Caco-2 (cell line): ENCODE results near the gene MPPE1. TPM values are rescaled to one million over a fixed set of nuclear protein-coding genes. Genes with fewer than 3 reads are reported as not detected.

Source experiments
- BruUV-seq: library from RNA; stranded (reverse); fragments of 400-500 nt; replicated peaks from 2 replicates; lab custom pipeline; 2021; lab: Mats Ljungman, UMichigan
- CTCF ChIA-PET: fragments of 300-600 bp; sonication (Branson Sonifier 250); formaldehyde crosslinking; loops from one replicate; lab custom pipeline; 2022; ENCODE audit warnings: antibody characterized with exemption; lab: Charles Lee
- POLR2A ChIA-PET: fragments of 300-600 bp; sonication (Branson Sonifier 250); formaldehyde crosslinking; loops from one replicate; lab custom pipeline; 2022; ENCODE audit warnings: antibody characterized with exemption; lab: Charles Lee
- DNase-seq, 2 experiments: peaks; one replicate each; pipeline versions ENCODE4 v3.0.0 to v3.0.0-alpha.2; 2020 to 2022
- H3K27me3 ChIP-seq: replicated peaks from 2 replicates; pipeline ENCODE4 v1.6.0; 2011; ENCODE audit warnings: low read length; ENCODE audit not compliant: control insufficient read depth, insufficient read depth
- H3K36me3 ChIP-seq: 2 replicates; pipeline ENCODE4 v1.5.1; 2011; ENCODE audit warnings: low read length; ENCODE audit not compliant: control insufficient read depth, insufficient read depth
- H3K4me1 ChIP-seq: fragments of 250-450 bp; sonication (Bioruptor Pico); 2 replicates; pipeline ENCODE4 v1.5.1; 2020; ENCODE audit warnings: mild to moderate bottlenecking
- H3K4me3 ChIP-seq: 2 replicates; pipeline ENCODE4 v1.5.1; 2011; ENCODE audit warnings: low read depth, mild to moderate bottlenecking, control low read depth, low read length
- H3K9me3 ChIP-seq: fragments of 250-450 bp; sonication (Bioruptor Pico); 2 replicates; pipeline ENCODE4 v1.5.1; 2020; ENCODE audit warnings: mild to moderate bottlenecking, moderate library complexity
- H3K27ac Mint-ChIP-seq: one replicate; pipeline ENCODE4 v1.8.0; 2022; ENCODE audit warnings: mixed read lengths; ENCODE audit not compliant: unreplicated experiment
- H3K27me3 Mint-ChIP-seq: one replicate; pipeline ENCODE4 v1.8.0; 2022; ENCODE audit warnings: mixed read lengths; ENCODE audit not compliant: insufficient read depth, unreplicated experiment
- H3K36me3 Mint-ChIP-seq: one replicate; pipeline ENCODE4 v1.8.0; 2022; ENCODE audit warnings: mild to moderate bottlenecking, mixed read lengths; ENCODE audit not compliant: insufficient read depth, unreplicated experiment
- H3K4me1 Mint-ChIP-seq: one replicate; pipeline ENCODE4 v1.8.0; 2022; ENCODE audit warnings: low read depth, mixed read lengths; ENCODE audit not compliant: unreplicated experiment
- H3K4me3 Mint-ChIP-seq: one replicate; pipeline ENCODE4 v1.8.0; 2022; ENCODE audit warnings: mild to moderate bottlenecking, moderate library complexity, mixed read lengths; ENCODE audit not compliant: unreplicated experiment
- H3K9me3 Mint-ChIP-seq: one replicate; pipeline ENCODE4 v1.8.0; 2022; ENCODE audit warnings: mixed read lengths; ENCODE audit not compliant: unreplicated experiment
- intact Hi-C: fragments of 100-400 bp; cut with micrococcal nuclease; formaldehyde crosslinking; loops from one replicate; pipeline ENCODE4 v1.10.0; 2022; ENCODE audit not compliant: unreplicated experiment
- total RNA-seq: library from RNA; stranded (reverse); gene quantifications from 2 replicates; pipeline ENCODE4 v1.2.3, GENCODE V29; 2022
- TF ChIP-seq, protein P1 (sequence below), 2 experiments: fragments of 200-600 bp in 1 of 2; IDR thresholded peaks; 1 replicate in 1 of 2; 2 replicates in 1 of 2; pipeline versions ENCODE4 v1.5.1 to v1.8.0; 2011 to 2022; ENCODE audit warnings: antibody characterized with exemption in 1 of 2, control low read depth in 1 of 2, inconsistent platforms in 1 of 2, low read depth in 1 of 2, low read length in 1 of 2, mild to moderate bottlenecking in 1 of 2, moderate library complexity in 1 of 2; ENCODE audit not compliant: insufficient read depth in 1 of 2, severe bottlenecking in 1 of 2, unreplicated experiment in 1 of 2

Gene MPPE1
- total RNA-seq, 1 experiment from 2014 or later = 52.6 TPM

GRCh38 chr18:11887328-11888128 lies 20.6 kb downstream of the MPPE1 start:
- H3K4me3 ChIP-seq = no peak overlapping the region
- no peaks in the 10 kb centered on the region for H3K36me3 ChIP-seq
- POLR2A ChIA-PET = interaction anchor here (0.6 to 1.6 kb wide), 4 partner anchors 37 to 93 kb away, joined by 3 to 17 read pairs (median 5); no protein-coding TSS in a partner anchor
- Mint-ChIP-seq H3K9me3 (no peaks in the 10 kb centered on the region), H3K27ac (peak overlapping the region; percentile 78), H3K4me1 (peaks cover 34% of the 10 kb centered on the region), H3K27me3 (no peaks in the 10 kb centered on the region), H3K4me3 (peak overlapping the region; percentile 12), H3K36me3 (peaks cover 48% of the 10 kb centered on the region)
- H3K9me3 ChIP-seq = no peaks in the 10 kb centered on the region
- TF ChIP-seq, protein P1, sequence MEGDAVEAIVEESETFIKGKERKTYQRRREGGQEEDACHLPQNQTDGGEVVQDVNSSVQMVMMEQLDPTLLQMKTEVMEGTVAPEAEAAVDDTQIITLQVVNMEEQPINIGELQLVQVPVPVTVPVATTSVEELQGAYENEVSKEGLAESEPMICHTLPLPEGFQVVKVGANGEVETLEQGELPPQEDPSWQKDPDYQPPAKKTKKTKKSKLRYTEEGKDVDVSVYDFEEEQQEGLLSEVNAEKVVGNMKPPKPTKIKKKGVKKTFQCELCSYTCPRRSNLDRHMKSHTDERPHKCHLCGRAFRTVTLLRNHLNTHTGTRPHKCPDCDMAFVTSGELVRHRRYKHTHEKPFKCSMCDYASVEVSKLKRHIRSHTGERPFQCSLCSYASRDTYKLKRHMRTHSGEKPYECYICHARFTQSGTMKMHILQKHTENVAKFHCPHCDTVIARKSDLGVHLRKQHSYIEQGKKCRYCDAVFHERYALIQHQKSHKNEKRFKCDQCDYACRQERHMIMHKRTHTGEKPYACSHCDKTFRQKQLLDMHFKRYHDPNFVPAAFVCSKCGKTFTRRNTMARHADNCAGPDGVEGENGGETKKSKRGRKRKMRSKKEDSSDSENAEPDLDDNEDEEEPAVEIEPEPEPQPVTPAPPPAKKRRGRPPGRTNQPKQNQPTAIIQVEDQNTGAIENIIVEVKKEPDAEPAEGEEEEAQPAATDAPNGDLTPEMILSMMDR (IDR thresholded peaks at IDR 0.05; ENCODE audit: insufficient read depth in 1 of 2, low read depth in 1 of 2, low read length in 1 of 2, severe bottlenecking in 1 of 2, unreplicated experiment in 1 of 2) = no peak
- H3K4me1 ChIP-seq = peaks cover 54% of the 10 kb centered on the region
- H3K27me3 ChIP-seq = no peaks in the 10 kb centered on the region
- BruUV-seq = no TSS peak
- peak; percentile 82 to 89 for DNase-seq
- CTCF ChIA-PET = interaction anchor here (0.5 to 1.3 kb wide), 6 partner anchors 37 to 160 kb away, joined by 3 to 6 read pairs (median 4); no protein-coding TSS in a partner anchor
- intact Hi-C loops = loop anchor here (1.0 to 5.0 kb wide), 5 partner anchors 21 to 93 kb away; partner anchors contain the start of genes CHMP1B, IMPA2 and MPPE1

DNA sequence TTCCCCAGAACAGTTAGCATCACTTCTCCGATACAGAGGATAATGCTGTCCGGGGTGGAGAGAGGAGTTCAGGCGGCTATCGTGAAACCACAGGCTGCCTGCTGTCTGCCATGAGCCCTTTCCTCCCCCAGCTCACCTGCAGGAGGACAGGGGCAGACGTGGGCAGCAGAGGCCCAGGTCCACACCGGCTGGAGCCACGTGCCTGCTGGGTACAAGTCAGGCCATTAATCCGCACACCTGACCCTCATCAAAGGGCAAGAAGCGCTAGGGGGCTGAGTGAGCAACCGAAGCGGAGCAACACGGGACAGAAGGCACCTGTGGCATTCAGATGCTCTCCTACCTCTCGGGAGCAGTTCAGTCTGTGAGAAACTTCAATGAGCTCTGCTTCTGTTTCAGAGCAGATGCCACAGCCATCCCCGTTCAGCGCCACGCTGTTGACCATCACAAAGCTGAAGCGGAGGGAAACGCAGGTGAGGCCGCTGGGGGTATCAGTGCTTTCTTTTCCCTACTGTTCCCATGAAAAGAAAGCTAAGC lies 21.5 kb downstream of the MPPE1 start:
- ChIA-PET CTCF (interaction anchor here (1.2 to 1.3 kb wide), 2 partner anchors 39 to 109 kb away, joined by 4 to 6 read pairs; no protein-coding TSS in a partner anchor), POLR2A (interaction anchor here (1.6 kb wide), 1 partner anchor 94 kb away, joined by 5 read pairs; no protein-coding TSS in a partner anchor)
- Mint-ChIP-seq H3K36me3 (peaks cover 48% of the 10 kb centered on the region), H3K4me1 (peaks cover 41% of the 10 kb centered on the region), H3K27ac (peak overlapping the region; percentile 78), H3K4me3 (no peak overlapping the region), H3K27me3 (no peaks in the 10 kb centered on the region), H3K9me3 (no peaks in the 10 kb centered on the region)
- no TSS peak for BruUV-seq
- no peak overlapping the region for H3K4me3 ChIP-seq
- no peaks in the 10 kb centered on the region for H3K27me3 ChIP-seq
- H3K9me3 ChIP-seq = no peaks in the 10 kb centered on the region
- intact Hi-C loops = loop anchor here (1.0 to 5.0 kb wide), 5 partner anchors 22 to 94 kb away; partner anchors contain the start of genes CHMP1B, IMPA2 and MPPE1
- peaks cover 61% of the 10 kb centered on the region for H3K4me1 ChIP-seq
- TF ChIP-seq, protein P1 (IDR thresholded peaks at IDR 0.05; ENCODE audit: insufficient read depth in 1 of 2, low read depth in 1 of 2, low read length in 1 of 2, severe bottlenecking in 1 of 2, unreplicated experiment in 1 of 2) = no peak
- no peak for DNase-seq
- no peaks in the 10 kb centered on the region for H3K36me3 ChIP-seq
